Adipose tissue (tissue), 3 donors: ENCODE data around the gene M1AP. TPM values are rescaled to one million over a fixed set of nuclear protein-coding genes. Genes with fewer than 3 reads are reported as not detected.

Source experiments
- H3K27ac ChIP-seq: one replicate; pipeline ENCODE4 v1.5.1; 2013; ENCODE audit warnings: low read depth, low read length
- WGBS, 3 donors: extraction: QIAGEN DNeasy Blood & Tissue Kit; methylation state at CpG; one replicate each; pipeline ENCODE4 v1.1.7; 2013; 5-methylcytosine and 5-hydroxymethylcytosine counted together
- polyA plus RNA-seq, 3 donors: library from polyadenylated mRNA; stranded (reverse); fragments of 200-250 nt; gene quantifications; one replicate each; pipeline ENCODE4 v1.2.3, GENCODE V29; 2013
- donor health status: healthy with polysubstance abuse.
- donor health status: Bipolar disorder and iron deficiency.
- donor health status: healthy.

M1AP gene
- polyA plus RNA-seq, 3 donors = 0.34 to 0.70 (median 0.48) TPM

DNA sequence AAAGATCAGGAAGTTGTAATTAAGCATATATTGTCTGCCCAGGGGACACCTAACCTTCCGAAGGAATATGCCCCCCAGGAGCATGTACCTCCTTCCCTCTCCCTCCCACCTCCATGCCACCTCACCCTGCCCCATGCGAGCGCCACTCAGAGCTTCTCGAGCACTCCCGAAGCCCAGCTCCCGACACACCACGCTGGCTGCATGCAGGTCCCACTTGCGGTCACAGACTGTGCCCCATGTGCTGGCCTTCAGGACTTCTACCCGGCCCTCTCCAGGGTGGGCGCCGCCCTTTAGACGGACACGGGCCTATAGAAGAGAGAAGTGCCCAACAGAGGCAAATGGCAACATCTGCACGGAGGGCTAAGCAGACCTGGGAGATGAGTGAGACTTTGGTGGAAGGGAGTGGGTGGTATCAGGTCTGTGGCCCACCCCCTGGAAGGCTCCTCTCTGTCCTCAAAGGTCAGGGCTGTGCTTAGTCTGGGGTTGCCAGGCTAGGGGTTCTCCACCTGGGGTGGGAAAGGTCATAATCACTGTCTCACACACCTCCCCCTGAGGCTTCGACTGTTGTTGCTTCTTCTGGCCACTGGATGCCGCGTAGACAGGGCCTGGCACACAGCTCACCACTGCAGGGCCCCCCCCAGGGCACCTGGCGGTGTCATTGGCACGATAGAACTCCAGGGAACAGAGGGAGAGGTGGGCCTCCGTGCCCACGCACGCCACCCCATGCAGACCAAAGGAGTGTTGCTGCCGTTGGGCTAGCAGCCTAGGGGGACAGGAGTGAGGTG, 111.8 kb downstream of the M1AP start:
- no peak overlapping the region for H3K27ac ChIP-seq
- 77 to 90% (median 87%) methylated on average over 23 of the region's 23 CpGs for WGBS, 3 donors

- WGBS, 3 donors = 86 to 92% (median 92%) methylated on average over 9 to 10 of the region's 10 CpGs
Measured at GRCh38 chr2:74535440-74535965, 112.6 kb downstream of the M1AP start.

DNA sequence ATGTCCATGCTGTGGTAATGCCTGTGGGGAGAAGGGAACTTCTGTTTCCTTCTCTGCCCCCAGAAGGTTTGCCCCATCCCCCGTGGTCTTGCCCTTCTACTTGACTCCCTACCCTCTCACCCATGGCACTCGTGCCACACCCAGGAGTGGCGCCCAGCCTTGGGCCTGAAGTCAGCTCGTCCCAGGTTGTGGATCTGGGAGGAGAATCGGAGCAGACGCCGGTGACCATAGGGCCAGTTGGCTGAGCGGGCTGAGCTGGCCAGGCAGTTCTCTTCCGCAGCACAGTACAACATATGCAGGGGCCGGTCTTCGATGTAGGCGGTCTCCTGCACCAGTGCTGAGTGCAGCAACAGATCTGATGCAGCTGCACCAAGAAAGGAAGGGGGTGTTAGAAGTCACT, 113.7 kb downstream of the M1AP start:
- H3K27ac ChIP-seq = no peak overlapping the region
- 79 to 82% (median 81%) methylated on average over 12 of the region's 12 CpGs for WGBS, 3 donors

More at GRCh38 chr2:74535440-74535965, 112.6 kb downstream of the M1AP start:
- H3K27ac ChIP-seq = no peak overlapping the region

DNA sequence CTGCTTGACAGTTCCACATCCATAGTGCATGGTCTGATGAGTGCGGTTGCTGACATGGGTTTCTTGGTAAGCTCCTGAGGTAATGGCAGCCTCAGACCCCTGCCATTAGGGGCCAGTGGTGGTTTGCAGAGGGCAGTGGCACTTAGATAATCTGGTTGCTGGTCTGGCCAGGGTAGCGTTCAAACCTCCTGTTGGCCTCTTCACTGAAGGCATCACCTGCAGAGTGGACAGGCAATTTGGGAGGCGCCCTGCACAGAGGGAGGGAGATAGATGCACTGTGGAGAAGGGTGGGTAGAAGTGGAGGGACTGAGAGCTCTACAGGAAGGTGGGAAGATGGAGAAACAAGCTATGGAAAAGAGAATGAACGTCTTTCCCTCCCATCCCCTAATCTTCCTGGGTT, 114.7 kb downstream of the M1AP start:
- 78 to 88% (median 81%) methylated on average over 4 of the region's 4 CpGs for WGBS, 3 donors

GRCh38 chr2:74532222-74532621, 115.9 kb downstream of the M1AP start:
- no peak overlapping the region for H3K27ac ChIP-seq

More for the DNA sequence above, 114.7 kb downstream of the M1AP start:
- H3K27ac ChIP-seq = no peak overlapping the region

DNA sequence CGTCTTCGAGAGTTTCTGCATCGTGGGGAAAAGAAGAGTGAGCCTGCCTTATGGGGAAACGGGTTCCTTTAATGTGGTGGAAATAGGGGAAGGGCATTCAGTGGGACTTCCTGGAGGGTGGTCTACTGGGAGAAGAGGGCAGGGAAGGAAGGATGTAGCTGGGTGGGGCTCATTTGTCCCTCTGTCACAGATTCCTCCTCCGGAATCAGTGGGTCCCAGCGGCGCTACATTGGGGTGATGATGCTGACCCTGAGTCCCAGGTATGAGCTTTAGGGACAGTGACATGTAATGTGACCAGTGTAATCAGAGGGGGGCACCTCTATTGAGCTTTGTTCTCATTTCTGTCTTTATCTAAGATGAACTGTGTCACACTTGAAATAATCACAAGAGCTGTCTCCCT, 116.5 kb downstream of the M1AP start:
- no peak overlapping the region for H3K27ac ChIP-seq
- WGBS, 3 donors = 73 to 86% (median 73%) methylated on average over 7 of the region's 7 CpGs

DNA sequence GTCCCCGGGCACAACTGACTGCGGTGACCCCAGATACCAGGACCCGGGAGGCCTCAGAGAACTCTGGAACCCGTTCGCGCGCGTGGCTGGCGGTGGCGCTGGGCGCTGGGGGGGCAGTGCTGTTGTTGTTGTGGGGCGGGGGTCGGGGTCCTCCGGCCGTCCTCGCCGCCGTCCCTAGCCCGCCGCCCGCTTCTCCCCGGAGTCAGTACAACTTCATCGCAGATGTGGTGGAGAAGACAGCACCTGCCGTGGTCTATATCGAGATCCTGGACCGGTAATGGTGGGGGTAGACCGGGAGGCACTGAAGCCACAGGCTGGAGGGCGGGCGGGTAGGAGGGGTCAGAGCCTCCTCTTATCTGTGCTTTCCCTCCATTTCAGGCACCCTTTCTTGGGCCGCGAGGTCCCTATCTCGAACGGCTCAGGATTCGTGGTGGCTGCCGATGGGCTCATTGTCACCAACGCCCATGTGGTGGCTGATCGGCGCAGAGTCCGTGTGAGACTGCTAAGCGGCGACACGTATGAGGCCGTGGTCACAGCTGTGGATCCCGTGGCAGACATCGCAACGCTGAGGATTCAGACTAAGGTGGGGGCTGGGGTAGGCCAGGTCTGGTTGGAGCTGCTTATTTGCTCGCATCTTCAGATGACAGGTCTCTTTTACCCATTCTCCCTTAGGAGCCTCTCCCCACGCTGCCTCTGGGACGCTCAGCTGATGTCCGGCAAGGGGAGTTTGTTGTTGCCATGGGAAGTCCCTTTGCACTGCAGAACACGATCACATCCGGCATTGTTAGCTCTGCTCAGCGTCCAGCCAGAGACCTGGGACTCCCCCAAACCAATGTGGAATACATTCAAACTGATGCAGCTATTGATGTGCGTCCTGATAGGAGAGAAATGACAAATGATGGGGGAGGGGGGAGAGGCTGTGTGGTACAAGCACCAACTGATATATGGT, 117.6 kb downstream of the M1AP start:
- H3K27ac ChIP-seq = peak overlapping the region; percentile 57
- WGBS, 3 donors = 1 to 3% (median 3%) methylated on average over 54 of the region's 54 CpGs

GRCh38 chr2:74529357-74530238, 118.5 kb downstream of the M1AP start, which contains the start of the genes AUP1 and HTRA2:
Gene AUP1, minus strand, starts transcription at chr2:74529706. Its CDS starts 77 bp downstream, at chr2:74529629.
Gene HTRA2, plus strand, starts transcription at chr2:74529933. Its CDS starts 74 bp downstream, at chr2:74530007.
- 0 to 1% (median 0%) methylated on average over 82 to 87 of the region's 87 CpGs for WGBS, 3 donors
- H3K27ac ChIP-seq = peak within 1 kb of the TSS; percentile 70

- 14 to 20% (median 17%) methylated on average over 29 of the region's 29 CpGs for WGBS, 3 donors
- H3K27ac ChIP-seq = peak overlapping the region; percentile 70
Measured at GRCh38 chr2:74528600-74529356, 119.4 kb downstream of the M1AP start.

GRCh38 chr2:74527741-74528140, 120.4 kb downstream of the M1AP start:
- no peak overlapping the region for H3K27ac ChIP-seq
- WGBS, 3 donors = 90 to 95% (median 91%) methylated on average over 9 of the region's 9 CpGs

- no peak overlapping the region for H3K27ac ChIP-seq
- WGBS, 3 donors = 96 to 97% (median 97%) methylated on average over 11 of the region's 11 CpGs
Measured at GRCh38 chr2:74526649-74527230, 121.4 kb downstream of the M1AP start.

DNA sequence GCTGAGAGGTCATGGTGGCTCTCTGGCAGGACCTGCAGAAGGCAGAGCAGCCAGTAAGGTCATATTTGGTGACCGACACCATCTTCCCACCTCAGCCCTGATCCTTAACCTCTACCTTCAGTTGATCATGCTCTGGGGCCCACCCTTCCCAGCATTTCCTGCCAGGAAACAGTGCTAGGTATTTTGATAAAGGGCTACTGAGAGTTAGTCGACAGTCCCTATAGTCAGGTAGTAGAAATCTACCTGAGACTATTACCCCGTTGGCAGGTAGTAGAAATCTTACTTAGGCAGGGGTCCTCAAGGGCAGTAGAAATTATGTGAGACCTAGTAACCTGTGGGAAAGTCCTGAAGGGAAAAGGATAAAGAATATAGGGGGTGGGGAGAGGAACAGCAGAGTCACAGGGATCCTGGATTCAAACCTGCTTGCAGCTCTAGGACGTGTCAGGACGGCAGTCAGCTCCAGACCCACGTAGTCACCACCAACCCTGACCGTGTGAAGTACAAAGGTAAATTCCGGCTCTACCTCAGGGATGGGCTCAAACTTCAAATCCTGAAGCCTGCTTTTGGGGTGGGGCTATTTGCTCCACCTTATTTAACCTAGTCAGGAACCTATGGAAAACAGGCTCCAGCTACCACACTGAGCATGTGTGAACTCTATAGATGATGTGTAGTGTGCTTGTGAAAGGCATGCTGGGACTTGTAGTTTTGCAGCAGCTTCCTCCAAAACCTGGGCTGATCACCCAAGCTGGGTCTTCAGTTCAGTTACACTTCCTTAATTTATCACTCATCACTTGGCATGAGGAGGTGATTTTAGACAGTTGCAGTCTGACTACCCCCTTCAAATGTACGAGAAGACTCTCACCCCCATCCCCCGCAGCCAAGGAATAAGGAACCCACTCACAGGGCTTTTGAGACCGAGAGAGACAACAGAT, 122.1 kb downstream of the M1AP start, which contains the start of gene DQX1:
TSS of gene DQX1 (minus strand) at position 515 of the 932 bp plus-strand sequence. CDS start at position 13, 502 bp downstream.
- 81 to 87% (median 83%) methylated on average over 11 of the region's 11 CpGs for WGBS, 3 donors
- no peak within 1 kb of the TSS for H3K27ac ChIP-seq

GRCh38 chr2:74524955-74525716, 123.0 kb downstream of the M1AP start:
- H3K27ac ChIP-seq = no peak overlapping the region
- WGBS, 3 donors = 90 to 91% (median 91%) methylated on average over 10 of the region's 10 CpGs

DNA sequence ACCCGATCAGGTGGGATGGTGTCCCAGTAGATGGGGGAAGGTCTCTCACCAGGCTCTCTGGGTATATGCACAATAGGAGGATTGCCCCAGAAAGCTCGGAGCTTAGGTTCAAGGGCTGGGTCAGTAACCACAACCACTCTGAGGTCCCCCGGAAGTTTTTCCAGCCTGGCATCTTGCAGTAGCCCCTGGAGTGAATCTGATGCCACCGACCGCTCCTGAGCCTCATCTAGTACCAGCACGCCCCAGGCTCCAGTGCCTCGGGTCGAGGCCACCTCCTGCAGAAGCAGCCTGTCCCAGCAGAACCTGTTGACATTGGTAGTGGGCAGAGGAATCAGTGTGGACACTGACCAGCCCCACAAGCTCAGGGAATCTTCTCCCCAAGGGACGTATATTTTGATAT, 124.1 kb downstream of the M1AP start:
- no peak overlapping the region for H3K27ac ChIP-seq
- 81 to 89% (median 88%) methylated on average over 9 of the region's 9 CpGs for WGBS, 3 donors

DNA sequence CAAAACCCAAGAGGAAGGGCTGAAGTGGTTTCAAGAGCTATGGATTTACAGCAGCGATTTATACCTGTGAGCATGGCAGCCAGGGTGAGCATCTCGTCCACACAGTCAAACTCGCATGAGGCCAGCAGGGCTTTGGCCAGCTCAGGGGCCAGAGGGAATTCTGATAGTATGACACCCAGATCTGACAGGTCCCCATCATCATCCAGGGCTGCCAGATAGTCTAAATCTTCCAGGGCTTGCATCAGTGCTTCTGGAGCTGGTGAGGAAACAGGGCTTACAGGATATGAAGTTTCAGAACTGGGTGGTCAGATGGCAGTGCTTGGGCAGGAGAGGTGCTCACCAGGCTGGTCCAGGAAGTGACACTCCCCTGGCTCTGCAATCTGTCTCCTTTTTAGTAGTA, 125.6 kb downstream of the M1AP start:
- no peak overlapping the region for H3K27ac ChIP-seq
- 67 to 85% (median 78%) methylated on average over 3 of the region's 3 CpGs for WGBS, 3 donors
